OCI-M2 (cell line): Measurements from ENCODE around the gene INHBE.

Source experiments
- DNase-seq: peaks from one replicate; lab custom pipeline; 2025; ENCODE audit not compliant: unreplicated experiment; lab: John Stamatoyannopoulos, UW

INHBE gene

GRCh38 chr12:57474862-57475261 is 19.8 kb downstream of the INHBE start:
- no peak for DNase-seq

DNA sequence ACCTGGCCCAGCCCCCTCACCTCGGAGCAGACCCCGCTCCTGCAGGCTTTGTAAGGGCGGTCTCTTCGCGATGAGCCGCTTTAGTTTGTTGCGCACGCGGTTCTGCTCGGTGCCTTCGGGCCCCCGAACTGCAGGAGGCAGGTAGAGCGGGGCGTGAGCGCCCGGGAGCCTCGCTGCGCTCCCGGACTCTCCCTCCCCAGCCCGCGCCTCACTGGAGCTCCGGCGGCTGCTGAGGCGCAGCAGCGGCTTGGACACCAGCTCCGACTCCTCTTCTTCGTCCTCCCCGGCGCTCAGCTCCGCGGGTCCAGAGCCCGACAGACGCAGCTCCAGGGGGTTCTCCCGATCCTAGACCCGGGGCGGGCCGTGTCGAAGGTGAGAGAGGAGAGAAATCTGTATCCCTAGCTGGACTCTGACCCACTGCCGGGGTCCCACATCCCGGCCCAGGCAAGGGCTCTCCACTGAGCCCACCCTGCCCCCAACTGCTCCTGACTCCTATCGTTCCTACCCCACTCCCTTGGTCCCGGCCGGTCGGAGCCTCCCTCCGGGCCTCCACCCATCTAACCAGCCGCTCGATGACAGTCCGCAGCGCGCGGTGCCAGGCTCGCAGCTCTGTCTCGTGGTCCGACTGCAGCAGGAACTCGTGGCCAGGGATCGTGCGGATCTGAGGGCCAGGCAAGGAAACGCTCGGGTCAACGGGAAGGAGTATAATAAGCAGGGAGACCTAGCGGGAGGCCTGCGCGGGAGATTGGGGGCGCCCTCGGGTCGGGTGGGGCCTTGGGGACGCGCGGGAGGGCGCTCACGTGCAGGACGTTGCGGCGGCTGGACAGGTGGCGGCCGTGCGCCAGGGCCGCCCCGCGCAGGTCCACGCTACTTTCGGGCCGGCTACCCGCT is 20.4 kb downstream of the INHBE start:
- DNase-seq: no peak

DNA sequence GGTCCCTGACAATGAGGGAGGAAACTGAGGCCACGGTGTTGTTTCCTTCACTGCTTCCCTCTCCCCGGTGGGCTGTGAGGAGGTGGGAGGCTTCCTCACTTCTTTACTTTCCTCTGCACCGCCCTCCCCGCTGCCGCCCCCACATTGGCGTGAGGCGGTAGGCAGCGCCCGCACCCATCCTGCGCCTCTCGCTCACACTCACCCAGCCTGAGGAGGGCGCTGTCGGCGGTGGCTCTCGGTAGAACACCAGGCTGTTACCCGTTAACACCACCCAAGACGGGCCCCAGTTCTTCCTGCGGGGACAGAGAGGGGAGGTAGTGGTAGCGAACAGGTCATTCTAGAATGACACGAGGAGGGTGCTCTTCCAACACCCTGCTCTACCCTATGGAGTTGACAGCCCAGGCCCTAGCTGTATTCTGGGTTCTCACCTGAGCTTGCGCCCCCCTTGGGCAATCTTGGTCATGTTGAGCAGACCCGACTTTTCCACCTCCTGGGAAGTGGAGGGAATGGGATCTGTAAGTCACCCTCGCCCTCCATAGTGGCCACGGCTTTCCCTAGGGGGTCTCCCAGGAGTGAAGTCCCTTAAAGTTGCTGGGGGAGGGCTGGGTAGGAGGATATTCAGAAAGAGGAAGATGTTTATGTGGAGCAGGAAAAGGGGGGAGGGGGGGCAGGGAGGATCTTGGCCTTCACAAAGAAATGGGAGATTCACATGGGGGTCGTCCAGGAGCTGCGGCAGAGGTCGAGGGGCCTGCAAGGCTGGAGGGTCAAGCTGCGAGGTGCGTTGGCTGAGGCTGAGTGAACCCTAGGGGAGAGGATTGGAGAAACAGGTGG is 21.3 kb downstream of the INHBE start:
- no peak for DNase-seq

DNA sequence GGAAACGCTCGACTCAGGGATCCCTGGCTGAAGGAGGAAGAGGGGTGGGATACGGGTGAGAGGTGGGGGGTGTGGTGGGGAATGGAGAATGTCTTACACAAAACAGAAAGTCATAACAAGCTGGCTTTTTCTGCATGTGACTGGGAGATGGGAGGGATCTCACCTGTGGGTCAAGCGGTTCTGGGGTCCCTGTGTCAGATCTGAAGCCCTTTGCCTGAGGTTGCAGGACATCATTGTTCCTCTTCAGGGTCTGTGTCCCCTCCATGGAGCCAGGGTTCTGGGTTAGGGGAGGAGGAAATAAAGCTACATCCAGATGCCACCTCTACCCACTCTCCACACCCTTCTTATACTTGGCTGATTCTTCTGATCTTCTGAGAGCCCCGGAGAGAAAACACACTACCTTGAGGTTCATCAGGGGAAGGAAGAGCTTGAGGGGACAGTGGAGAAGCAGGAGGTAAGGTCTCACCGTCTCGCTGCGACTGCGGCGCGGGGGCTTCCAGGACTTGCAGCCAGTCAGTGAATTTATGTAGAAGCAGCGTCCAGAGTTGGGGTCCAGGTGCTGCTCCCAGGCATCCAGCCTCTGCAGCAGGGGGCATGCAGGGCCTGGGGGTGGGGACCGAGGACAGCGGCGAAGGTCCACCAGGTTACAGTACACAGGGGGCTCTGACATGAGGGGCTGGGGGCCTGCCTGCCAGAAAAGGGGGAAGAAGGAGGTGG is 22.0 kb downstream of the INHBE start:
- DNase-seq: no peak

DNA sequence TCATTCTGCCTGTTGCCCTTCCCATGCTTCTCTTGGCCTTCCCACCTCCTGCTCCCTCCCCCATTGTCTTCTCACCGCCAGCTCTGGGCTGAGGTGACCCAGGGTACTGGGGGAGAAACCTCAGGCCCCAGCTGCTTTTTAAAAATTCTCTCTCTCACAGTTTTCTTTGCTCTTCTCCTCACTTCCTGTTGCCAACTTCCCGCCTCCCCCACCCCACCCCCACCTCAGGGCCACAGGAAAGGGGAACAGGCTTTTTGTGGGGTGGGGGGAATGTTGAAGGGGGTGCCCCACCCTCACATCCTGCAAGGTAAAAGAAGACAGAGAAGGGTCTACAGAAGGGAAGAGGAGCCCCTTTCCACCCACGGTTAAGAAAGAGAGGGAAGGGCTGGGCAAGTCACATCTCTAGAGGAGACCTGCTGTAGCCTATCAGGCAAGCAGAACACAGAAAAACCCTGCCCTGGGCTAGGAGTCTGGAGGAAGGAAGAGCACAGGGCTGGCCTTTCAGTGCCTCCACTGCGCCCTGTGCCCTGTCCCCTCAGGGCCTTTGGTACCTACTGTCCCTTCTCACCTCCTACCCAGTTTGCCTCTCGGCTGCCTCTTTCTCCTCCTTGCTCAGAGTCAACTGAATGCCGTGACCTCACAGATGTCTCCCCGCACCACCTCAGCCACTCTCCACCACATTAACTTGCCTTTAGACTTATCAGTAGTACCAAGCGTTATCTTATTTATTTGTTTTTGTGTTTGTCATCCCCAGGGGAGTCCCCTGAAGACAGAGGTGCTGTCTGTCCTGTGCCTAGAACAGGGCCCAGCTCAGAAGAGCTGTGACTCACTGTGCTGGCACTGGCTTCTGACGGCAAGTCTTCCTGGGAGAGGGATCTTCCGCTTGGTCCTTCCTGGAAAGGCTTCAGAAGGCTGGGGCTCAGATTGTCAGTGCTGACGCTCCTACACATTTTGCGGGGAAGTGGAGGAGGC is 22.9 kb downstream of the INHBE start:
- no peak for DNase-seq

GRCh38 chr12:57479043-57479375 is 23.9 kb downstream of the INHBE start:
- no peak for DNase-seq

- no peak for DNase-seq
Observed at GRCh38 chr12:57479376-57480115, 24.4 kb downstream of the INHBE start, which contains the start of gene ARHGAP9. Gene ARHGAP9, minus strand, starts transcription at chr12:57479866. Its CDS starts 460 bp downstream, at chr12:57479406.

GRCh38 chr12:57481671-57482070 is 26.6 kb downstream of the INHBE start:
- DNase-seq: no peak

DNA sequence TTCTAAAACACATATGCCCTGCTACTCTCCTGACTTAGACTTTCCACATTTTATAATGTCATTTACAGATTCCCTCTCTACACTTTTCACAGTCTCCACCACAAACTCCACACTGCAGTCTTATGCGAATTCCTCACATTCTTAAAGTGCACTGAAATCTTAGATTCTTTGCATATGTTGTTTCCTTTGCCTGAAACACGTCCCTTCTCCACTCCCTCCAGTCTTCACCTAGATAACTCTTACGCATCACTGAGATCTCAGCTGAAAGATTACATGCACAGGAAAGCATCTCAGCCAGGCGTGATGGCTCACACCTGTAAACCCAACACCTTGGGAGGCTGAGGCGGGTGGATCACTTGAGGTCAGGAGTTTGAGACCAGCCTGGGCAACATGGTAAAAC is 28.4 kb downstream of the INHBE start:
- DNase-seq: no peak

- DNase-seq: no peak
Observed at GRCh38 chr12:57485695-57486094, 30.6 kb downstream of the INHBE start.

DNA sequence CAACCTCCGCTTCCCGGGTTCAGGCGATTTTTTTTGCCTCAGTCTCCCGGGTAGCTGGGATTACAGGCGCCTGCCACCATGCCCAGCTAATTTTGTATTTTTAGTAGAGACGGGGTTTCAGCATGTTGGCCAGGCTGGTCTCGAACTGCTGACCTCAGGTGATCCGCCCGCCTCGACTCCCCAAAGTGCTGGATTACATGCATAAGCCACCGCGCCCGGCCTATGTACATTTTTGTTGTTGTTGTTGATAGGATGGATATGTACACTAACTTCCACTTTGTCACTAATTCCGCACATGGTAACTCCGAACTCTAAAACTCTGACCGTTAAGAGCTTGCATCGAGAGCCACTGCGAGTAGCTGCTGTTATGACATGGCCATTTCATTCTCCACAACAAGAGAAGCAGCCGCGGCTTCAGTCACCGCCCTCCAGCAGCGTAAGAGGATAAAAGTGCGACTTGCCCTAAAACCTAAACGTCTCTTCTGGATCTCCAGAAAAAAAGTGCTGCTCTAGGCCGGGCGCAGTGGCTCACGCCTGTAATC is 32.0 kb downstream of the INHBE start:
- DNase-seq: no peak

GRCh38 chr12:57487597-57488401 is 32.7 kb downstream of the INHBE start, which contains the start of gene MARS1:
Gene MARS1, plus strand, starts transcription at chr12:57488068. Its CDS starts 23 bp downstream, at chr12:57488091.
- peak; percentile 79 for DNase-seq

- no peak for DNase-seq
Observed at GRCh38 chr12:57488402-57489156, 33.5 kb downstream of the INHBE start.

GRCh38 chr12:57489157-57489641 is 34.1 kb downstream of the INHBE start:
- no peak for DNase-seq

DNA sequence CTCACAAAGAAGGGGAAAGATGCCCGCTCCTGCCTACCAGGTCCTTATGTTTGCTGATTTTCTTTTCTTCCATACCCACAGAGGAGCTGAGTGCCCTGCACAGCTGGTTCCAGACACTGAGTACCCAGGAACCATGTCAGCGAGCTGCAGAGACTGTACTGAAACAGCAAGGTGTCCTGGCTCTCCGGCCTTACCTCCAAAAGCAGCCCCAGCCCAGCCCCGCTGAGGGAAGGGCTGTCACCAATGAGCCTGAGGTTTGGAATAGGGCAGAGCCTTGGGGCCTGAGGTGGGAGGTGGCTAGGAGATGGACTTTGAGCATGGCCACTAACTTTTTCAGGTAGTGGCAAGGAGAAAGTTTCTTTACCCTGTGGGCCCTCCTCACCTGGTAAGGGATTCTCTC is 35.0 kb downstream of the INHBE start:
- no peak for DNase-seq

DNA sequence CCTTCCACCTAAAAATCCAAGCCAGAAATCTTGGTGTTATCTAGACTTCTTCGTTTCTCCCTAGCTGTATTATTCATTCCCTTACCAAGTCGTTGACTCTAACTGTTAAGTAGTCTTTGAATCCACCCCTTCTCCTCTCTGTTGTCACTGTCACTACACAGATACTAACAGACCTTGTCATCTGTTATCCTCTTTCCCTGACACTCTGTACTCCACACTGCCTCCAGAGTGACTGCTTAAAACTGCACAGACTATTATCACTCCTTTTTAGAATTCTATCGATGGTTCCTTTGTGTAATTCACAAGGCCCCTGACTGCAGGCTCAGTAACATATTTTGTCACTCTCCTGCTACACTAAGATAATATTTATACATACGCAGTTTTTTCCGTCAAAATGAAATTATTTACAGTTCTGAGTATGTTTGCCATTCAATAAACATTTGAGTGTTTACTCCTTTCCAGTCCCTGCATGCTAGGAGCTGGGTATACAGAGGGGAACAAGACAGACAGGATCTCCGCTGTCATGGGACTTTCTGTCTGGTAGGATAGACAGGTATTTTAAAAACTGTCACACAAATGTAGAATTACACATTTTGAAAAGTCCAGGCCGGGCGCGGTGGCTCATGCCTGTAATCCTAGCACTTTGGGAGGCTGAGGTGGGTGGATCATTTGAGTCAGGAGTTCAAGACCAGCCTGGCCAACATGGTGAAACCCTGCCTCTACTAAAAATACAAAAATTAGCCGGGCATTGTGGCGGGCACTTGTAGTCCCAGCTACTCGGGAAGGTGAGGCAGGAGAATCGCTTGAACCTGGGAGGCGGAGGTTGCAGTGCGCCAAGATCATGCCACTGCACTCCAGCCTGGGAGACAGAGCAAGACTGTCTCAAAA is 36.5 kb downstream of the INHBE start:
- no peak for DNase-seq
